MM.1S (cell line): ENCODE data around the gene FAM9A.

ENCODE experiments used
- DNase-seq: peaks from one replicate; pipeline ENCODE4 v3.0.0-alpha.2; 2015
- H2AFZ ChIP-seq: fragments of 300-600 bp; sonication (generic); 2 replicates; pipeline ENCODE4 v1.6.0; 2016; ENCODE audit warnings: antibody characterized with exemption, low read length
- H3F3A ChIP-seq: fragments of 300-600 bp; sonication (generic); 2 replicates; pipeline ENCODE4 v1.6.1; 2016; ENCODE audit warnings: mild to moderate bottlenecking, antibody characterized with exemption, low read length, moderate library complexity, mixed read lengths; ENCODE audit not compliant: insufficient read depth
- H3K27ac ChIP-seq: fragments of 300-600 bp; sonication (generic); 2 replicates; pipeline ENCODE4 v1.5.1; 2016; ENCODE audit warnings: mild to moderate bottlenecking, low read length
- H3K27me3 ChIP-seq: fragments of 300-600 bp; sonication (generic); replicated peaks from 2 replicates; pipeline ENCODE4 v1.6.0; 2016; ENCODE audit warnings: low read length; ENCODE audit not compliant: insufficient read depth
- H3K36me3 ChIP-seq: fragments of 300-600 bp; sonication (generic); replicated peaks from 2 replicates; pipeline ENCODE4 v1.6.1; 2016; ENCODE audit warnings: mild to moderate bottlenecking, low read length, mixed read lengths; ENCODE audit not compliant: insufficient read depth
- H3K4me1 ChIP-seq: fragments of 300-600 bp; sonication (generic); 2 replicates; pipeline ENCODE4 v1.6.1; 2016; ENCODE audit warnings: low read length, mixed read lengths
- H3K4me2 ChIP-seq: fragments of 300-600 bp; sonication (generic); 2 replicates; pipeline ENCODE4 v1.6.0; 2016; ENCODE audit warnings: low read depth, low read length
- H3K4me3 ChIP-seq: fragments of 300-600 bp; sonication (generic); 2 replicates; pipeline ENCODE4 v1.5.1; 2016; ENCODE audit warnings: low read length, mixed read lengths
- H3K79me2 ChIP-seq: fragments of 300-600 bp; sonication (generic); 2 replicates; pipeline ENCODE4 v1.6.1; 2016; ENCODE audit warnings: mixed run types, low read length, mixed read lengths
- H3K9ac ChIP-seq: fragments of 300-600 bp; sonication (generic); 2 replicates; pipeline ENCODE4 v1.6.1; 2016; ENCODE audit warnings: low read length, mixed read lengths
- H3K9me2 ChIP-seq: fragments of 300-600 bp; sonication (generic); replicated peaks from 2 replicates; pipeline ENCODE4 v1.6.1; 2016; ENCODE audit warnings: mild to moderate bottlenecking, low read length, mixed read lengths; ENCODE audit not compliant: insufficient read depth
- H3K9me3 ChIP-seq: fragments of 300-600 bp; sonication (generic); replicated peaks from 2 replicates; pipeline ENCODE4 v1.6.1; 2016; ENCODE audit warnings: mild to moderate bottlenecking, low read length, mixed read lengths; ENCODE audit not compliant: insufficient read depth
- H4K20me1 ChIP-seq: fragments of 300-600 bp; sonication (generic); 2 replicates; pipeline ENCODE4 v1.6.1; 2016; ENCODE audit warnings: mild to moderate bottlenecking, low read length, moderate library complexity, mixed read lengths; ENCODE audit not compliant: insufficient read depth
- CTCF ChIP-seq: fragments of 300-600 bp; sonication (generic); IDR thresholded peaks from 2 replicates; pipeline ENCODE4 v1.5.1; 2016; ENCODE audit warnings: antibody characterized with exemption, low read length, mixed read lengths
- EZH2 ChIP-seq: fragments of 300-600 bp; sonication (generic); optimal IDR thresholded peaks from 2 replicates; pipeline ENCODE3; 2017; ENCODE audit warnings: low read depth, mild to moderate bottlenecking, antibody characterized with exemption, low read length, mixed read lengths
- EZH2phosphoT487 ChIP-seq: fragments of 300-600 bp; sonication (generic); IDR thresholded peaks from 2 replicates; pipeline ENCODE4 v1.6.1; 2018; ENCODE audit warnings: antibody characterized with exemption, low read length

The FAM9A gene

GRCh38 chrX:8748855-8749254 lies 52.3 kb downstream of the FAM9A start:
- Histone ChIP-seq H3K4me1 (no peaks in the 10 kb centered on the region), H3K27me3 (no peaks in the 10 kb centered on the region), H3K79me2 (no peaks in the 10 kb centered on the region), H3K4me2 (no peak overlapping the region), H3K27ac (no peak overlapping the region), H3K36me3 (no peaks in the 10 kb centered on the region), H3K4me3 (no peak overlapping the region), H3F3A (no peaks in the 10 kb centered on the region), H3K9ac (no peak overlapping the region), H3K9me2 (no peaks in the 10 kb centered on the region), H2AFZ (no peak overlapping the region), H4K20me1 (no peaks in the 10 kb centered on the region), H3K9me3 (no peaks in the 10 kb centered on the region)
- TF ChIP-seq EZH2phosphoT487 (no peak), CTCF (peak; percentile 47)
- DNase-seq, result no peak

- Histone ChIP-seq H3K9me3 (no peaks in the 10 kb centered on the region), H3K4me1 (no peaks in the 10 kb centered on the region), H3K9me2 (no peaks in the 10 kb centered on the region), H3K4me2 (no peak overlapping the region), H3K9ac (no peak overlapping the region), H3K79me2 (no peaks in the 10 kb centered on the region), H3K27me3 (no peaks in the 10 kb centered on the region), H3K36me3 (no peaks in the 10 kb centered on the region), H2AFZ (no peak overlapping the region), H3K27ac (no peak overlapping the region), H3K4me3 (no peak overlapping the region), H3F3A (no peaks in the 10 kb centered on the region), H4K20me1 (no peaks in the 10 kb centered on the region)
- DNase-seq, result peak; percentile 51
- TF ChIP-seq CTCF, result peak; percentile 71
- TF ChIP-seq EZH2phosphoT487, result no peak
- no peak for TF ChIP-seq EZH2
These were observed 58.0 kb downstream of the FAM9A start for GRCh38 chrX:8743126-8743732.

- DNase-seq, result no peak
- Histone ChIP-seq H3K4me3 (no peak overlapping the region), H3K36me3 (no peaks in the 10 kb centered on the region), H3K9ac (no peak overlapping the region), H2AFZ (no peak overlapping the region), H3K4me1 (no peaks in the 10 kb centered on the region), H3K79me2 (no peaks in the 10 kb centered on the region), H4K20me1 (no peaks in the 10 kb centered on the region), H3K27me3 (no peaks in the 10 kb centered on the region), H3F3A (no peaks in the 10 kb centered on the region), H3K27ac (no peak overlapping the region), H3K9me2 (no peaks in the 10 kb centered on the region), H3K4me2 (no peak overlapping the region), H3K9me3 (no peaks in the 10 kb centered on the region)
- TF ChIP-seq EZH2 (no peak), CTCF (no peak), EZH2phosphoT487 (no peak)
These were observed 59.2 kb downstream of the FAM9A start for GRCh38 chrX:8741981-8742380.
